HG03060 (cell line): ENCODE results near the gene TMEM250.

Source experiments
- ATAC-seq: cut with Tn5 transposase; IDR thresholded peaks from one replicate; pipeline ENCODE4 v1.9.1; 2021; ENCODE audit warnings: low read depth, moderate number of reproducible peaks; ENCODE audit not compliant: unreplicated experiment

Gene TMEM250

GRCh38 chr9:136133191-136133958, 14.7 kb upstream of the TMEM250 start:
- ATAC-seq: no peak

GRCh38 chr9:136132512-136133050, 13.9 kb upstream of the TMEM250 start:
- ATAC-seq: no peak

GRCh38 chr9:136131629-136132511, 13.2 kb upstream of the TMEM250 start:
- ATAC-seq: no peak

DNA sequence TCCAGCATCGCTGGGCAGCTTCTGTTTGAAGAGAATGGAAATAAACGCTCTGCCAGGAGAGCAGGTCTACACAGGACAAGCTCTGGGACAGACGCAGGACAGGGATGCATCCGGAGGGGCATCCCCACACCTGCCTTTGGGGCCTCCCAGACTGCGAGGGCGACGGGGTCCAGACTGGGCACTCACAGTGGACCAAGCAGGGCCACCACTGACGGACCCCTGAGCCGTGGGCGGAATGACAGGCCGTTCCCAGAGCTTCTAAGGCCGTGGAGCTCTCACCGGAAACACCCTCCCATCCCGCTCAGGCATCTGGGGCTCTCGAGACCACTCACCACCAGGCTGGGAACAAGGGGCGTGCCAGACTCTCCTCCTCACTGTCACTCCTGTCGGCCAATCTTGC, 10.5 kb upstream of the TMEM250 start:
- no peak for ATAC-seq

DNA sequence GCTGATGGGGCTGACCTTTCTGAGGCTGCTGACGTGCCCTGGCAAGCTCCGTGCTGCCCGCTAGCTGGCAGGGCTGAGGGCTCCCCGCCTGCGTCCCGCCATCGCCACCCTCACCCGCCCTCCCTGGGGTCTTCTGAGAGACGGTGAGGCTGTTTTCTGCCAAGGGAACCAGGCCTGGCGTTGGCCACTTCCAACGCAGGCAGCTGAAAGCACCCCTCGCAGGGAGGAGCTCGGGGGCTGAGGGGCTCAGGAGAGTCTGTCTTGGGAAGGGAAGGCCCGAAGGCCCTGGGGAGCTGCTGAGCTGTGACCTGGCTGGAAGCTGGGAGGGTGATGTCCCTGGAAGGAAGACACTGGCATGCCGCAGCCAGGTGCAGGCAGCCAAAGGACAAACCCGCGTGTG, 9.8 kb upstream of the TMEM250 start:
- ATAC-seq: no peak

- no peak for ATAC-seq
These were observed 8.6 kb upstream of the TMEM250 start for GRCh38 chr9:136127313-136127712.

DNA sequence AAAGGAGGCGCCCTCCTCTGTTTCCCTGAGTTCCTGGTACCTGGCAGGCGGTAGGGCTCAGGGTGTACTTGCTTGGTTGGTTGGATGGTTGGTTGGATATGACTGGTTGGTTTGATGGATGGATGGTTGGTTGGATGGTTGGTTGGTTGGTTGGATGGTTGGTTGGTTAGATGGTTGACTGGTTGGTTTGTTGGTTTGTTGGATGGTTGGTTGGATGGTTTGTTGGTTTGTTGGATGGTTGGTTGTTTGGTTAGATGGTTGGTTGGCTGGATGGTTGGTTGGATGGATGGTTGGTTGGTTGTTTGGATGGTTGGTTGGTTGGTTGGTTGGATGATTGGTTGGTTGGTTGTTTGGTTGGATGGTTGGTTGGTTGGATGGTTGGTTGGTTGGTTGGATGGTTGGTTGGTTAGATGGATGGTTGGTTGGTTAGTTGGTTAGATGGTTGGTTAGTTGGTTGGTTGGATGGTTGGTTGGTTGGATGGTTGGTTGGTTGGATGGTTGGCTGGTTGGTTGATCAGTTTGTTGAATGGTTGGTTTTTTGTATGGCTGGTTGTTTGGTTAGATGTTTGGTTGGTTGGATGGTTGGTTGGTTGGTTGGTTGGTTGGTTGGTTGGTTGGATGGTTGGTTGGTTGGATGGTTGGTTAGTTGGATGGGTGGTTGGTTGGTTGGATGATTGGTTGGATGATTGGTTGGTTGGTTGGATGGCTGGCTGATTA, 6.5 kb upstream of the TMEM250 start:
- no peak for ATAC-seq

DNA sequence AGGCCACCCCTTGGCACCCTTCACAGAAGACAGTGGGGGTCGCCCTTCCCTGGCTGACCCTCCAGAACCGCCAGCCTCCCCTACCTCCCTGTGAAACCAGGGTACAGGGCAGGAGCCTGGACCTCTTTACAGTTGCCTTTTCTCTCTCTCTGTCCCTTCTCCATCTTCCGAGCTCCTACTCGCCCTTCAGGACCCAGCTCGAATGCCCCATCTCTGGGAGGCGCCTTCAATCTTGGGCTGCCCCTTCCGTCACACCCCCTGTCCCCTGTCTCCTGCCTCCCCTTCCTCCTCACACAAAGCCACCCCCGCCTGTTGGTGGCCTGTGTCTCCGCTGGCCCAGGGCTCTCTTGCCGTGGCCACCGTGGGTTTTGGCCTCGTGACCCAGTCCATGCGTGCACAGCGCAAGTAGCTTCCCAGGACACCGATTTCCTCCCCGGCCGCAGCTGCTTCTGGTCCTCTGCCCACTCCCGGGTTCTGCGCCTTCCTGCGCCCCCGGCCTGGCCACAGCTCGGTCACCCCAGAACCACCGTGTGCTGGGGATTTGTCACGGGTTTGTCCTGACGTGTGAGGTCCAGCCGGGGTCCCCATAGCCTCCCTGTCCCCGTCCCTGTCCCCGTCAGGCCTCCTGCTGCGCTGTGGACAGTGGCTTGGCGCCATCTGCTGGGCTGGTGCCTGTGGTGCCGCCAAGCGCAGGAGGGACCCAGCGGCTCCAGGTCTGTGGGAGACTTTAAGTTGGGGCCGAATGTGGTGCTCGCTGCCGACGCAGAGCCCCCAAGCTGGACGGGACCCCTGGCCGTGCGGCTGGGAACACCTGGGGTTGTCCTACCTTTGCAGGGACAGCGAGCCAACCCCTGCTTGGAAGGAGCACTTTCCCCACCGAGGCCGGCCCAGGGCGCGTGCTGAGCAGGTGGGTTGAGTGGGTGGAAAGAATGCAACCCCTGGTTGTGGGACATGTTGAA, 4.0 kb upstream of the TMEM250 start:
- no peak for ATAC-seq

GRCh38 chr9:136121801-136122200, 3.1 kb upstream of the TMEM250 start:
- no peak for ATAC-seq

GRCh38 chr9:136120438-136120844, 1.8 kb upstream of the TMEM250 start:
- no peak for ATAC-seq

GRCh38 chr9:136119883-136120393, 1.3 kb upstream of the TMEM250 start:
- no peak for ATAC-seq

DNA sequence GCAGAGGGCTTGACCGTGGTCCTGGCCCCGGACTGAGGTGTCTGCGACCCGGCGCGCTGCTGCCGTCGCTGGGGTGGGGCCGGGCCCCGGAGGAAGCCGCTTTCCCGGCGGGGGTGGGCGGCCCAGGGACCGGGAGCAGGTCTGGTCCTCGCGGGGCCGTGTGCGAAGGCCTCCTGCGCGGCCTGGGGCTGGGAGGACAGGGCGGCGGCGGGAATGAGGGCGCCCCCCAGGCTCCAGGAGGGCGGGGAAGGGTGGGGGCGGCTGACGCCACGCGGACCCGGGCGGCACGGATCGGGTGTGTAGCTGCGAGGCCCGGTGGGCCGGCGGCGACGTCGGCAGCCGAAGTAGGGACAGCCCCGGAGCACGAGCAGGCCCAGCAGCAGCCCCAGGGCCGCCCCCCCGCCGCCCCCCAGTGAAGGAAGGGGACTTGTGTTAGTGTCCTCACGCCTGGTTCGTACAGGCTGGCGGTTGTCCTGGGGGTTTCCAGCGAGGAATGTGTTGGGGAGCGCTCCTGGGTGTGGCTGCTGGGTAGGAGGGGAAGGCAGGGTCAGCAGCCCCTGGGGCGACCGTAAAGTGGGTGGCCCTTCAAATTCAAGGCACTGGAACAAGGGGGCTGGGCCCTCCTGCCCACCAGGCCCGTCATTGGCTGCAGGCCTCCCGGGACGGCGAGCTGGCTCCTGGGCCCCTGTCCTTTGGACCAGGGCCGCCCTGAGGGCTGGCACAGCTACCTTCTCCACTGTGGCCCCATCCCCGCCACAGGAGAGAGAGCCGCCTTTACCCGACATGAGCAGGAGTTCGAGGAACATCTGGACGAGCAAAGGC, 597 bp upstream of the TMEM250 start:
- no peak for ATAC-seq

- ATAC-seq: no peak
These were observed 757 bp downstream of the TMEM250 start for GRCh38 chr9:136117916-136118319.

- no peak for ATAC-seq
These were observed 1.3 kb downstream of the TMEM250 start for GRCh38 chr9:136117291-136117915.

DNA sequence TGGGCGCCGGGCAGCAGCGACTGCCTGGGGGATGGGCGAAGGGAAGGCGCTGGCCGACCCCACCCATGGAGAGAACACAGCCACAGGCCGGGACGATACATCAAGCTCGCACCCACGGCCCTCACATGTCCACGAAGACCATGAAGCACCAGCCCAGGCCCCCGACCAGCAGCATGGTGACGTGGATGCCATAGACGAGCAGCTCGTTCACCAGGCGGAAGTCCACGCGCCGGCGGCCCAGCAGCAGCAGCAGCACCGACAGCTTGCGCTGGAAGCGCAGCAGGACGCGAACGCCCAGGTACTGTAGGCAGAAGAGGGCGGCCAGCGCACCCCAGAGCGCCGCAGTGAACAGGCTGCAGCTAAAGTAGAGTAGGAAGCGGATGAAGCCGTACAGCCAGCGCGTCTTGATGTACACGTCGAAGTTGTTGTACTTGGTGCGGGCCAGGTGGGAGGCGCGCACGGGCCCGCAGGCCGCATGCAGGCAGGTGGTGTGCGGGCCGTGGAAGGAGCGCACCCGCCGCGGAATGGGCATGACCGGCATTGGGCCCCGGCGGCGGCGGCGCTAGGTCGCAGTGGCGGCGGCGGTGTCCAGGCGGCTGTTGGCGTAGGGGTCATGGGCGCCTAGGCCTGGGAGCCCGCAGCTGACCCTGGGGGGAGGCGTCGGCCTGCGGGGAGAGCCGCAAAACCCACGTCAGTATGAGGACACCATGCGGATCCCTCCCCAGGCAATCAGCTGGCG, 2.1 kb downstream of the TMEM250 start:
- ATAC-seq: no peak

DNA sequence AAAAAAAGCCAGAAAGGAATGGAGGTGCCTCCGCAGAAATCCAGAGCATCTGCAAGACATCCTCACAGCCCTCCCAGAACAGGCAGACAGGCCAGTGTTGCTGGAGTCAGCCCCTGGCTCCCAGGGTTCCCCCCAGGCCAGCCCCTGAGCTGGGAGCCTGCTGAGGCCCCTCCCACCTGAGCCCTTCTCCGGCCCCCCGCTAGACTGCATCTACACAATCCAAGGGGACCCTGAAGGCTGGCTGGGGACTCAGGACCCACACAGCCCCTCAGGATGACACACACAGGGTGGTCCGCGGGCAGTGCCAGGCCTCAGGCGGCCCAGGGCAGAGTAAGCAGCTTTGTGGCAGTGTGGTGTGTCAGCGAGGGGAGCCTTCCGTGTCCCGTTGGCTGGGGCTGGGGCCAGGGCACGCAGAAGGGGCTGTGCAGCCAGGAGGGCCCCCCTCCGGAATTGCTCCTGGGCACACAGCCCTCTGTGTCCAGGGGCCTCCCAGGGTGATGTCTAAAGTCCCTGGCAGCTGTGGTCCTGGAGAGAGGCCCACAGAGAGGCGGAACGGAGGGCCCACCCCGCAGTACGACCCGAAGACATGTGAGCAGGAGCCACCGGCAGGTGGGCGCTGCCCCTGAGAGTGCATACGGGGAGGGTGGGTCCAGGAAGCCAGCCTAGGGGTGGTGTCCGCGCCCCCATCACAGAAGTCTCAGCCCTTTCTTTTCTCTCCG, 2.9 kb downstream of the TMEM250 start:
- ATAC-seq: no peak

DNA sequence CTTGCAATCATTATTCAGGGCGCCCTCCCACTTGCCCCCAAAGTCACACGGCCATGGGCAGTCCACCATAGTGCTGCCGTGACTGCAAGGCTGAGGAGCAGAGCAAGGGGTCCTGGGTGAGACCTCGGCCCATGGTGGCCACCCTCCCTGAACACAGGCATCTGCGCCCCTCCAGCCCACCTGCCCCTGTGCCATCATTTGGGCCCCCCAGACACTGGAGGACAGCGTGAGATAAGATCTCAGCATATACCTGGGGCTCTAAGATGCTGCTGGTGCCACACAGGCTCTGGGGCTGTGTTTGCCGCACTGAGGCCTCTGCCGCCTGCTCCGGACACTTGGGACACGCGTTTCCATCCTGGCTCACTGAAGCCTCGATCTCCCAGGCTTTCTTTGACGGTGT, 3.5 kb downstream of the TMEM250 start:
- no peak for ATAC-seq
